ENCODE results near the gene TXNL4B.

DNA sequence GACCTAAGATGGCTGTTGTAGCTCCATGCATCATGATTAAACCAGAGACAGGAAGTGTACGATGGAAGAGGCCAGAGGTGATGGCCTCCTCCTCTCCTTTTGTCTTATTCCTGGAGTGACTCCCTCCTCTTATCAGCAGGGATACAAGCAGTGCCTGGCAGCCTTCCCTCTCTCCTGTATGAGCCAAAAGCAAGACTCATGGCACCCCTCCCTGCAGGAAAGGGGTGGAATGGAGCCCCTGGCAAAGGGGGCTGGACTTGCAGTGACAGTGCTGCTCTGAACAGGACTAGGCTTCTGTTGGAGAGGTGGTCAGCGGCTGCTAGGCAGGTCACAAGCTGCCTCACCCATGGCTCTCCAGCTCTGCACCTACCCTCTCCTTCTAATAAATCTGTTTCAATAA, 8.4 kb downstream of the TXNL4B start:
- TF ChIP-seq, protein P1, sequence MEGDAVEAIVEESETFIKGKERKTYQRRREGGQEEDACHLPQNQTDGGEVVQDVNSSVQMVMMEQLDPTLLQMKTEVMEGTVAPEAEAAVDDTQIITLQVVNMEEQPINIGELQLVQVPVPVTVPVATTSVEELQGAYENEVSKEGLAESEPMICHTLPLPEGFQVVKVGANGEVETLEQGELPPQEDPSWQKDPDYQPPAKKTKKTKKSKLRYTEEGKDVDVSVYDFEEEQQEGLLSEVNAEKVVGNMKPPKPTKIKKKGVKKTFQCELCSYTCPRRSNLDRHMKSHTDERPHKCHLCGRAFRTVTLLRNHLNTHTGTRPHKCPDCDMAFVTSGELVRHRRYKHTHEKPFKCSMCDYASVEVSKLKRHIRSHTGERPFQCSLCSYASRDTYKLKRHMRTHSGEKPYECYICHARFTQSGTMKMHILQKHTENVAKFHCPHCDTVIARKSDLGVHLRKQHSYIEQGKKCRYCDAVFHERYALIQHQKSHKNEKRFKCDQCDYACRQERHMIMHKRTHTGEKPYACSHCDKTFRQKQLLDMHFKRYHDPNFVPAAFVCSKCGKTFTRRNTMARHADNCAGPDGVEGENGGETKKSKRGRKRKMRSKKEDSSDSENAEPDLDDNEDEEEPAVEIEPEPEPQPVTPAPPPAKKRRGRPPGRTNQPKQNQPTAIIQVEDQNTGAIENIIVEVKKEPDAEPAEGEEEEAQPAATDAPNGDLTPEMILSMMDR (IDR thresholded peaks at IDR 0.05) = no peak
- no peak for TF ChIP-seq POLR2A (IDR thresholded peaks at IDR 0.05)
